Hepatocyte (in vitro differentiated cells): ENCODE measurements around the gene RELA. TPM values are rescaled to one million over a fixed set of nuclear protein-coding genes. Genes with fewer than 3 reads are reported as not detected.

ENCODE experiments used
- DNase-seq: peaks from one replicate; pipeline ENCODE4 v3.0.0-alpha.2; 2016; ENCODE audit warnings: low spot score
- H2AFZ ChIP-seq: fragments of 200-600 bp; sonication (generic); 2 replicates; pipeline ENCODE4 v1.6.0; 2016; ENCODE audit warnings: antibody characterized with exemption, mild to moderate bottlenecking
- H3K27ac ChIP-seq: fragments of 200-600 bp; sonication (generic); 2 replicates; pipeline ENCODE4 v1.5.1; 2016; ENCODE audit warnings: mild to moderate bottlenecking
- H3K27me3 ChIP-seq: fragments of 200-600 bp; sonication (generic); 2 replicates; pipeline ENCODE4 v1.6.1; 2016
- H3K36me3 ChIP-seq: fragments of 200-600 bp; sonication (generic); replicated peaks from 2 replicates; pipeline ENCODE4 v1.5.1; 2016; ENCODE audit warnings: low read depth; ENCODE audit not compliant: insufficient read depth
- H3K4me1 ChIP-seq: fragments of 200-600 bp; sonication (generic); 2 replicates; pipeline ENCODE4 v1.5.1; 2016; ENCODE audit warnings: mild to moderate bottlenecking, moderate library complexity; ENCODE audit not compliant: insufficient read depth
- H3K4me2 ChIP-seq: fragments of 200-600 bp; sonication (generic); 2 replicates; pipeline ENCODE4 v1.6.0; 2016
- H3K4me3 ChIP-seq: fragments of 200-600 bp; sonication (generic); 2 replicates; pipeline ENCODE4 v1.5.1; 2016; ENCODE audit warnings: mild to moderate bottlenecking
- H3K79me2 ChIP-seq: fragments of 200-600 bp; sonication (generic); 2 replicates; pipeline ENCODE4 v1.6.0; 2017; ENCODE audit warnings: mild to moderate bottlenecking
- H3K9me2 ChIP-seq: fragments of 200-600 bp; sonication (generic); replicated peaks from 2 replicates; pipeline ENCODE4 v1.6.0; 2017; ENCODE audit warnings: mild to moderate bottlenecking; ENCODE audit not compliant: insufficient read depth
- H3K9me3 ChIP-seq: fragments of 200-600 bp; sonication (generic); 2 replicates; pipeline ENCODE4 v1.5.1; 2016; ENCODE audit warnings: low read depth, mild to moderate bottlenecking
- H4K20me1 ChIP-seq: fragments of 200-600 bp; sonication (generic); 2 replicates; pipeline ENCODE4 v1.6.0; 2016; ENCODE audit warnings: mild to moderate bottlenecking; ENCODE audit not compliant: insufficient read depth, poor library complexity, severe bottlenecking
- EZH2 ChIP-seq: fragments of 200-600 bp; sonication (generic); IDR thresholded peaks from 2 replicates; pipeline ENCODE4 v1.6.1; 2016; ENCODE audit warnings: antibody characterized with exemption, mild to moderate bottlenecking, borderline replicate concordance
- EZH2phosphoT487 ChIP-seq: fragments of 200-600 bp; sonication (generic); IDR thresholded peaks from one replicate; pipeline ENCODE4 v1.6.1; 2018; ENCODE audit warnings: antibody characterized with exemption, mild to moderate bottlenecking, low read depth, moderate library complexity; ENCODE audit not compliant: unreplicated experiment, severe bottlenecking
- WGBS: methylation state at CpG from one replicate; pipeline ENCODE4 v1.1.6; 2016; ENCODE audit warnings: low lambda C conversion rate; ENCODE audit errors: missing lambda C conversion rate; 5-methylcytosine and 5-hydroxymethylcytosine counted together
- polyA plus RNA-seq: library from polyadenylated mRNA; unstranded; fragments of >200 nt; fragmentation: Nextera tagmentation; extraction: Ambion mirVana; gene quantifications from 2 replicates; pipeline ENCODE4 v1.2.1, GENCODE V29; 2016
- total RNA-seq: library from RNA; depleted of rRNA; stranded (reverse); fragments of >200 nt; gene quantifications from 2 replicates; pipeline ENCODE4 v1.2.3, GENCODE V29; 2014
- TF ChIP-seq, protein P1 (sequence below): fragments of 200-600 bp; sonication (generic); IDR thresholded peaks from 2 replicates; pipeline ENCODE4 v1.5.1; 2016; ENCODE audit warnings: antibody characterized with exemption, mild to moderate bottlenecking; ENCODE audit not compliant: poor library complexity

The RELA gene
- total and polyA plus RNA-seq, 2 experiments from 2014 or later = 32.7 to 68.7 TPM

DNA sequence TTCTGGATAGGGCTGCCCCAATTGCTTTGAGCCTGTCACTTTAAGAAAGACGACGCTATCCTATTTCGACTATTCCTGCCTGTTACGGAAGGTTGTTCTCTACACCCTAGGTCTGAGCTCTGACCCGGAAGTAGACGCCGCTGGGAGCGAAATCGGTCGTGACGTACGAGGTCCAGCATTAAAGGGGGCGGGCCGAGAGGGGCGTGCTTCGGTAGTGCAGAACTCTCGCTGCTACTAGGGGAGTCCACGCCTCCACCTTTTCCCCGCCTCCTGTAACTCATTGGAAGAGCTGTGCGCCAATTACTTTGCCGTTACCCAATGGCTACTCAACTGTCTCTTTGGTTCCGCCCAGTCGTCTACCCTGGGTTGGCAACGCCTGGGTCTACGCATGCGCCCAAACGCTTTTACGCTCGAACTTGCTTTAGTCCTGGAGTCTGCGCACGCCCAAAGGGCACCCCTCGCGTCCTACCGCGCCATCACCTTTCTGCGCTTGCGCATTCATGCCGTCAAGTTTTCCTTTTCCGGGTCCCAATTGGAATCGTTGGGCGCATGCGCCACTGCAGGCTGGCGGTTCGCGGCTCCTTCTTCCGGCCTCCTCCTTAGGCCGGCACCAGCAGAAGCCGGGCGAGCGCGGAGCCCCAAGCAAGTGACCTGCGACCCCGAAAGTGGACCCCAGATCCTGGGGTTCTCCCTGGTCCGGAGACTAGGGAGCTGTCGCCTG lies 47.3 kb downstream of the RELA start, which contains the start of gene PCNX3:
Gene PCNX3 (plus strand): TSS at position 548 of the 721 bp plus-strand sequence. CDS start 536 bp downstream, outside the sequence.
- Histone ChIP-seq H3K79me2 (peaks cover 68% of the 10 kb centered on the region), H3K27ac (peak within 1 kb of the TSS; percentile 88), H3K4me1 (peaks cover 25% of the 10 kb centered on the region), H4K20me1 (peaks cover 31% of the 10 kb centered on the region), H2AFZ (no peak within 1 kb of the TSS), H3K9me2 (no peaks in the 10 kb centered on the region), H3K27me3 (no peaks in the 10 kb centered on the region), H3K9me3 (no peaks in the 10 kb centered on the region), H3K36me3 (no peaks in the 10 kb centered on the region), H3K4me3 (peak within 1 kb of the TSS; percentile 81), H3K4me2 (peak within 1 kb of the TSS; percentile 91)
- under 1% methylated on average over 55 of the region's 55 CpGs for WGBS
- DNase-seq = peak; percentile 100
- TF ChIP-seq EZH2 = no peak
- TF ChIP-seq, protein P1, sequence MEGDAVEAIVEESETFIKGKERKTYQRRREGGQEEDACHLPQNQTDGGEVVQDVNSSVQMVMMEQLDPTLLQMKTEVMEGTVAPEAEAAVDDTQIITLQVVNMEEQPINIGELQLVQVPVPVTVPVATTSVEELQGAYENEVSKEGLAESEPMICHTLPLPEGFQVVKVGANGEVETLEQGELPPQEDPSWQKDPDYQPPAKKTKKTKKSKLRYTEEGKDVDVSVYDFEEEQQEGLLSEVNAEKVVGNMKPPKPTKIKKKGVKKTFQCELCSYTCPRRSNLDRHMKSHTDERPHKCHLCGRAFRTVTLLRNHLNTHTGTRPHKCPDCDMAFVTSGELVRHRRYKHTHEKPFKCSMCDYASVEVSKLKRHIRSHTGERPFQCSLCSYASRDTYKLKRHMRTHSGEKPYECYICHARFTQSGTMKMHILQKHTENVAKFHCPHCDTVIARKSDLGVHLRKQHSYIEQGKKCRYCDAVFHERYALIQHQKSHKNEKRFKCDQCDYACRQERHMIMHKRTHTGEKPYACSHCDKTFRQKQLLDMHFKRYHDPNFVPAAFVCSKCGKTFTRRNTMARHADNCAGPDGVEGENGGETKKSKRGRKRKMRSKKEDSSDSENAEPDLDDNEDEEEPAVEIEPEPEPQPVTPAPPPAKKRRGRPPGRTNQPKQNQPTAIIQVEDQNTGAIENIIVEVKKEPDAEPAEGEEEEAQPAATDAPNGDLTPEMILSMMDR = no peak
- no peak for TF ChIP-seq EZH2phosphoT487

DNA sequence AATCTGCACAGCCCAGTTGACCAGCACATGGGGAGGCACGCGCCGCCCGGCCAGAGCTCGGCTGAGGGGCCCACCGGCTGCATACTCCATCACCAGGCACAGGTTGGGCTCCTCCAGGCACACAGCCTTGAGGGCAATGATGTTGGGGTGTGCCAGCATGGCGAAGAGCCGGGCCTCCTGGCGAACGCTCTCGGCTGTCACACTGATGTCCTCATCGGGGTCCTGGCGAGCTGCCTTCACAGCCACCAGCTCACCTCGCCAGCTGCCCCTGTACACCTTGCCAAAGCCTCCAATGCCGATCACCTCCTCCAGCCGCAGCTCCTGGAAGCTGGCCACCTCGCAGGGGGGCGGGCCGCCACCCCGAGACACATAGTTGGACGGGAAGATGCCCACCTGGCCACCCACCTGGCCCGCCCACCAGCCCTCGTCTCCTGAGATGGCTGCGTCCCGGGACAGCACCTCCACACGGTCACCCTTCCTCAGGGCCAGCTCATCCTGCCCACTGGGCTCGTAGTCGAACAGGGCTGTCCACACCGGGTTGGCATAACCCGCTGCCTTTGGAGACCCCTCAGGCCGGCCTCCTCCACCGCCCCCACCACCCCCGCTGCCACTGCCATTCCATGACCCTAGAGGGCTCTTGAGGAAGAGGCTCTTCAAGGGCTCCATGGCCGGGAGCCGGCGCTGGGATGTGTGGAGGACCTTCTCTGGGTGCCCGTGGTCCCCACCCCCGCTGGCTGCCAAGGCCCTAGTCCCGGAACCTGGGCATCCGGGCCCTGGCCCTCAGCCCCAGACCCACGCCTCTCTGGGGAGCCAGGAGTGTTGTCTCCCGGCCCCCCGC lies 49.4 kb downstream of the RELA start:
- no peak for TF ChIP-seq EZH2phosphoT487
- TF ChIP-seq, protein P1 = no peak
- peaks cover 77% of the 10 kb centered on the region for H3K79me2 ChIP-seq
- H4K20me1 ChIP-seq = peaks cover 51% of the 10 kb centered on the region
- H3K9me3 ChIP-seq = no peaks in the 10 kb centered on the region
- peak overlapping the region; percentile 88 for H3K4me2 ChIP-seq
- no peaks in the 10 kb centered on the region for H3K27me3 ChIP-seq
- peak overlapping the region; percentile 88 for H3K27ac ChIP-seq
- peak; percentile 58 for DNase-seq
- no peaks in the 10 kb centered on the region for H3K9me2 ChIP-seq
- H3K4me1 ChIP-seq = peaks cover 25% of the 10 kb centered on the region
- H3K4me3 ChIP-seq = peak overlapping the region; percentile 32
- 53% methylated on average over 36 of the region's 43 CpGs for WGBS
- peak overlapping the region; percentile 29 for H2AFZ ChIP-seq
- H3K36me3 ChIP-seq = no peaks in the 10 kb centered on the region

DNA sequence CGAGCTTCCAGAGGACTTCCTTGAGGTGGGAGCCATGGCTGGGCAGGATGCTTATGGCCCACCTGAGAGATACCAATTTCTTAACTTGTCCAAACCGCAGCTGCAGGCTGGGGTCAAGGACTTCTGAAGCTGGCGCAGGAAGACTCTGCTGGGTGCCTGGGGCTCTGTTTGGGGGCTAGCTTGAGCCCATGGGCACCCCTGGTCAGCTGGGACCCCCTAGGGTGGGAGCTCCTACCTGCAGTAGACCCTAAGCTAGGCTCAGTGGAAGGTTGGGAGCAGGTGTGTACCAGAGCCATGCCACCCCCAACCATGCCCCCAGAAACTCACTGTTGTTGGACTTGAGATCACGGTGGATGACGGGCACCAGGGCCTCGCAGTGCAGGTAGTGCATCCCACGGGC lies 50.0 kb downstream of the RELA start:
- TF ChIP-seq EZH2phosphoT487 (no peak), EZH2 (no peak)
- TF ChIP-seq, protein P1 = no peak
- no peak overlapping the region for H3K4me3 ChIP-seq
- peaks cover 26% of the 10 kb centered on the region for H3K4me1 ChIP-seq
- peaks cover 55% of the 10 kb centered on the region for H4K20me1 ChIP-seq
- H3K9me3 ChIP-seq = no peaks in the 10 kb centered on the region
- H3K4me2 ChIP-seq = peak overlapping the region; percentile 88
- H3K9me2 ChIP-seq = no peaks in the 10 kb centered on the region
- H2AFZ ChIP-seq = no peak overlapping the region
- peaks cover 71% of the 10 kb centered on the region for H3K79me2 ChIP-seq
- H3K27me3 ChIP-seq = no peaks in the 10 kb centered on the region
- DNase-seq = no peak
- H3K36me3 ChIP-seq = no peaks in the 10 kb centered on the region
- H3K27ac ChIP-seq = no peak overlapping the region
- WGBS = 94% methylated on average over 7 of the region's 7 CpGs
